ENCODE results near the gene NFKBIE. TPM values are rescaled to one million over a fixed set of nuclear protein-coding genes. Genes with fewer than 3 reads are reported as not detected.

NFKBIE gene
- polyA plus RNA-seq, 1 donor (not counting 4 experiments of a cell fraction or from before 2014, with no cell fraction given), result 7.3 TPM

GRCh38 chr6:44267252-44267651 lies 1.9 kb upstream of the NFKBIE start:
- Histone ChIP-seq H4K20me1 (ENCODE audit: control insufficient read depth, extremely low read depth, insufficient read depth, low read length) (peaks cover 3% of the 10 kb centered on the region), H3K4me3 (ENCODE audit: control insufficient read depth in 2 of 3, extremely low read depth in 1 of 3, insufficient read depth in 2 of 3, low read depth in 1 of 3, low read length in 3 of 3) (no peak overlapping the region), H3K9ac (ENCODE audit: control insufficient read depth, extremely low read depth, insufficient read depth, low read length) (no peak overlapping the region), H3K27ac (ENCODE audit: control insufficient read depth, insufficient read depth, low read length) (no peak overlapping the region), H3K9me3 (ENCODE audit: control insufficient read depth, low read depth, low read length) (no peaks in the 10 kb centered on the region), H3K79me2 (ENCODE audit: control insufficient read depth, insufficient read depth, low read length) (peaks cover 23% of the 10 kb centered on the region), H3K27me3 (ENCODE audit: control insufficient read depth, extremely low read depth, insufficient read depth, low read length) (peaks cover 30% of the 10 kb centered on the region), H2AFZ (ENCODE audit: control insufficient read depth, low read length) (no peak overlapping the region), H3K36me3 (ENCODE audit: control insufficient read depth in 2 of 2, extremely low read depth in 1 of 2, insufficient read depth in 2 of 2, low read length in 2 of 2) (peaks cover 0 to 5% of the 10 kb centered on the region in 2 experiments), H3K4me1 (ENCODE audit: control insufficient read depth, extremely low read depth, insufficient read depth, low read length) (peaks cover 32% of the 10 kb centered on the region), H3K9me1 (ENCODE audit: control insufficient read depth, extremely low read depth, insufficient read depth, low read length) (no peaks in the 10 kb centered on the region), H3K4me2 (ENCODE audit: control insufficient read depth, extremely low read depth, insufficient read depth, low read depth, low read length) (no peak overlapping the region)
- FAIRE-seq (no peak), DNase-seq (ENCODE audit: low read depth, low spot score) (no peak)
- TF ChIP-seq EZH2 (IDR thresholded peaks at IDR 0.05; ENCODE audit: low read length) (no peak), CTCF (optimal IDR thresholded peaks at IDR 0.05 in 1 of 3, IDR thresholded peaks at IDR 0.05 in 1 of 3, conservative IDR thresholded peaks at IDR 0.05 in 1 of 3; ENCODE audit: extremely low read depth in 1 of 3, insufficient read depth in 2 of 3, low read length in 3 of 3) (no peak)
- dilution Hi-C loops (cut with MboI; ENCODE audit: extremely low pct_ligation_motif_present, low sequenced_read_pairs), result no loop called here

GRCh38 chr6:44266347-44266746 lies 996 bp upstream of the NFKBIE start:
- no peak for DNase-seq (ENCODE audit: low read depth, low spot score)
- Histone ChIP-seq H3K9ac (ENCODE audit: control insufficient read depth, extremely low read depth, insufficient read depth, low read length) (no peak overlapping the region), H3K9me1 (ENCODE audit: control insufficient read depth, extremely low read depth, insufficient read depth, low read length) (no peaks in the 10 kb centered on the region), H4K20me1 (ENCODE audit: control insufficient read depth, extremely low read depth, insufficient read depth, low read length) (peaks cover 3% of the 10 kb centered on the region), H3K9me3 (ENCODE audit: control insufficient read depth, low read depth, low read length) (no peaks in the 10 kb centered on the region), H3K4me1 (ENCODE audit: control insufficient read depth, extremely low read depth, insufficient read depth, low read length) (peaks cover 33% of the 10 kb centered on the region), H3K4me3 (ENCODE audit: control insufficient read depth in 2 of 3, extremely low read depth in 1 of 3, insufficient read depth in 2 of 3, low read depth in 1 of 3, low read length in 3 of 3) (no peak overlapping the region), H3K4me2 (ENCODE audit: control insufficient read depth, extremely low read depth, insufficient read depth, low read depth, low read length) (no peak overlapping the region), H3K27me3 (ENCODE audit: control insufficient read depth, extremely low read depth, insufficient read depth, low read length) (peaks cover 21% of the 10 kb centered on the region), H3K27ac (ENCODE audit: control insufficient read depth, insufficient read depth, low read length) (no peak overlapping the region), H3K36me3 (ENCODE audit: control insufficient read depth in 2 of 2, extremely low read depth in 1 of 2, insufficient read depth in 2 of 2, low read length in 2 of 2) (peaks cover 1 to 6% of the 10 kb centered on the region in 2 experiments), H3K79me2 (ENCODE audit: control insufficient read depth, insufficient read depth, low read length) (peaks cover 26% of the 10 kb centered on the region), H2AFZ (ENCODE audit: control insufficient read depth, low read length) (no peak overlapping the region)
- no peak for TF ChIP-seq CTCF (optimal IDR thresholded peaks at IDR 0.05 in 1 of 3, IDR thresholded peaks at IDR 0.05 in 1 of 3, conservative IDR thresholded peaks at IDR 0.05 in 1 of 3; ENCODE audit: extremely low read depth in 1 of 3, insufficient read depth in 2 of 3, low read length in 3 of 3)
- dilution Hi-C loops (cut with MboI; ENCODE audit: extremely low pct_ligation_motif_present, low sequenced_read_pairs), result no loop called here
- FAIRE-seq, result no peak
